Stimulated activated CD4-positive, alpha-beta T cell treated with anti-CD3 and anti-CD28 coated beads, Interleukin-2, amount 100 ng/mL, for 48 hours (primary cell): ENCODE results near the gene PIEZO1.

Experiments used
- DNase-seq, 2 donors: peaks; one replicate each; pipeline ENCODE4 v3.0.0-alpha.2; 2020

Gene PIEZO1

GRCh38 chr16:88764913-88765349, 20.1 kb downstream of the PIEZO1 start:
- DNase-seq, result no peak

- DNase-seq, result no peak
Measured at GRCh38 chr16:88764080-88764479, 20.9 kb downstream of the PIEZO1 start.

- no peak for DNase-seq
Measured at GRCh38 chr16:88763502-88764053, 21.4 kb downstream of the PIEZO1 start.

- no peak for DNase-seq
Measured at GRCh38 chr16:88762941-88763340, 22.1 kb downstream of the PIEZO1 start.

- no peak for DNase-seq
Measured at GRCh38 chr16:88762258-88762870, 22.7 kb downstream of the PIEZO1 start.

- no peak for DNase-seq
Measured at GRCh38 chr16:88761830-88762229, 23.2 kb downstream of the PIEZO1 start.

- no peak for DNase-seq
Measured at GRCh38 chr16:88761143-88761534, 23.9 kb downstream of the PIEZO1 start.

GRCh38 chr16:88760424-88761142, 24.4 kb downstream of the PIEZO1 start:
- DNase-seq, result no peak

- DNase-seq, result no peak
Measured at GRCh38 chr16:88759976-88760350, 25.1 kb downstream of the PIEZO1 start.

- DNase-seq, result peak in 1 of 2 donors; percentile 22
Measured at GRCh38 chr16:88759245-88759975, 25.6 kb downstream of the PIEZO1 start.

- DNase-seq, result no peak
Measured at GRCh38 chr16:88758944-88759244, 26.1 kb downstream of the PIEZO1 start.

- DNase-seq, result no peak
Measured at GRCh38 chr16:88758227-88758943, 26.6 kb downstream of the PIEZO1 start.

GRCh38 chr16:88755745-88756443, 29.1 kb downstream of the PIEZO1 start:
- DNase-seq, result no peak

- DNase-seq, result no peak
Measured at GRCh38 chr16:88754912-88755744, 29.9 kb downstream of the PIEZO1 start.

- DNase-seq, result no peak
Measured at GRCh38 chr16:88754109-88754911, 30.7 kb downstream of the PIEZO1 start.

GRCh38 chr16:88753602-88754001, 31.4 kb downstream of the PIEZO1 start:
- DNase-seq, result no peak

GRCh38 chr16:88753191-88753590, 31.8 kb downstream of the PIEZO1 start:
- no peak for DNase-seq

GRCh38 chr16:88752386-88753002, 32.5 kb downstream of the PIEZO1 start:
- DNase-seq, result no peak

- DNase-seq, result no peak
Measured at GRCh38 chr16:88750854-88751253, 34.2 kb downstream of the PIEZO1 start.

- DNase-seq, result no peak
Measured at GRCh38 chr16:88749358-88749757, 35.7 kb downstream of the PIEZO1 start.
